Neuron (in vitro differentiated cells): ENCODE data around the gene CLIC3.

Experiments used
- H2AFZ ChIP-seq: one replicate; pipeline ENCODE4 v1.6.1; 2013; ENCODE audit warnings: low read depth, mild to moderate bottlenecking, inconsistent platforms, low read length, moderate library complexity
- H3K27me3 ChIP-seq: one replicate; pipeline ENCODE4 v1.6.1; 2013; ENCODE audit warnings: low read length; ENCODE audit not compliant: insufficient read depth
- H3K36me3 ChIP-seq: one replicate; pipeline ENCODE4 v1.6.1; 2013; ENCODE audit warnings: low read length; ENCODE audit not compliant: insufficient read depth
- H3K4me1 ChIP-seq: one replicate; pipeline ENCODE4 v1.6.1; 2013; ENCODE audit warnings: low read length; ENCODE audit not compliant: insufficient read depth
- H3K4me3 ChIP-seq: 2 replicates; pipeline ENCODE4 v1.5.1; 2013; ENCODE audit warnings: mild to moderate bottlenecking, low read length, moderate library complexity
- H3K9me3 ChIP-seq: one replicate; pipeline ENCODE4 v1.6.1; 2013; ENCODE audit warnings: low read length

CLIC3 gene

DNA sequence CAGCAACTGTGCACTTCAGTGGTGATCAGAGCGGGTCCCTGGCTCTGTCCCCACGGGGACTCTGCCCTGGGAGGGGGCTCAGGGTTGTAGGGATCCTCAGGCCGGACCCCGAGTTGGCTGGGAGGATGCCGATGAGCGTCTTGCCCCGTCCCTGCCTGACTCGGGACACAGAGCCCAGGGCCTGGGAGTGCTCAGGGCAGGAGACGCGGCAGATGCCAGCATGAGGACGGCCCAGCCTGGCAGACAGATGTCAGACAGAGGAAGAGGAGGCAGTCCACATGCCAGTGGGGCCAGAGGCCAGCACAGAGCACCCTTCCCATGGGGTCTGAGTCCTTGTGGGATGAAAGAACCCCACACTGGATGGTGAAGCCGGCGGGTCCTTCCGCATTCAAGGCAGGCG, 33.0 kb downstream of the CLIC3 start:
- no peaks in the 10 kb centered on the region for H3K36me3 ChIP-seq
- H3K4me1 ChIP-seq = peaks cover 17% of the 10 kb centered on the region
- H3K27me3 ChIP-seq = peaks cover 6% of the 10 kb centered on the region
- H3K9me3 ChIP-seq = no peaks in the 10 kb centered on the region
- H3K4me3 ChIP-seq = no peak overlapping the region
- no peak overlapping the region for H2AFZ ChIP-seq

DNA sequence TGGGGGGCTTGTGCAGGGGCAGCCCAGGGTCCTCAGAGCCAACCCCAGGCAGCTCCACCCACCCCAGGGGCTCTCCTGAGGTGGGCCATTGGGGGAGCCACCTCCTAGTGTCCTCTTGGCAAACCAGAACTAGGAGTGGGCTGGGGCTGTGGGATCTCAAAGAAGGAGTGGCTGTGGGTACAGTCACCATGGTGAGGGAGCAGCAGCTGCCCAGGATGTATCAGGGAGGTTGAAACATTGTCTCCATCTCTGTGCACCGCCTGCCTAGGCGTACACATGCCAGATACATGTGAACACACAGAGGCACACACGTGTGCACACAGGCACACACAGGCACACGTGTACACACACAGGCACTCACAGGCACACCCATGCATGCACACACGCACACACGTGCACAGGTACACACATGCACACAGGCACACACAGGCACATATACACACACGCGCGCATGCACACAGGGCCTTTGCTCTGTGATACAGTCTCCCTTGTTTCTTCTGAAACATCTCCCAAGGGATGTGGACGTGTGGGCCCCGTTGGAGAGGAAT, 33.6 kb downstream of the CLIC3 start:
- no peaks in the 10 kb centered on the region for H3K36me3 ChIP-seq
- no peak overlapping the region for H2AFZ ChIP-seq
- no peak overlapping the region for H3K4me3 ChIP-seq
- H3K27me3 ChIP-seq = peaks cover 6% of the 10 kb centered on the region
- H3K9me3 ChIP-seq = no peaks in the 10 kb centered on the region
- peaks cover 17% of the 10 kb centered on the region for H3K4me1 ChIP-seq

DNA sequence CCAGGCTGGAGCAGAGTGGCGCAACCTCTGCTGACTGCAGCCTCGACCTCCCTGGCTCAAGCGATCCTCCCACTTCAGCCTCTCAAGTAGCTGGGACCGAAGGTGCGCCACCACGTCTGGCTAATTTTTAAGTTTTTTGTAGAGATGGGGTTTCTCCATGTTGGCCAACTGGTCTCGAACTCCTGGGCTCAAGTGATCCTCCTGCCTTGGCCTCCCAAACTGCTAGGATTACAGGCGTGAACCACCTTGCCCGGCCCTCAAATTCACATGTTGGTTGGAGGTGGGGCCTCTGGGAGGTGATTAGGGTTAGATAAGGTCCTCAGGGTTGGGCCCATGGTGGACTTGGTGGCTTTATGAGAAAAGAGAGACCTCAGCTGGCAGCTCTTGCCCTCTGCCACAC, 34.2 kb downstream of the CLIC3 start:
- H3K27me3 ChIP-seq = peaks cover 6% of the 10 kb centered on the region
- peaks cover 17% of the 10 kb centered on the region for H3K4me1 ChIP-seq
- no peak overlapping the region for H2AFZ ChIP-seq
- H3K4me3 ChIP-seq = no peak overlapping the region
- H3K9me3 ChIP-seq = no peaks in the 10 kb centered on the region
- no peaks in the 10 kb centered on the region for H3K36me3 ChIP-seq

DNA sequence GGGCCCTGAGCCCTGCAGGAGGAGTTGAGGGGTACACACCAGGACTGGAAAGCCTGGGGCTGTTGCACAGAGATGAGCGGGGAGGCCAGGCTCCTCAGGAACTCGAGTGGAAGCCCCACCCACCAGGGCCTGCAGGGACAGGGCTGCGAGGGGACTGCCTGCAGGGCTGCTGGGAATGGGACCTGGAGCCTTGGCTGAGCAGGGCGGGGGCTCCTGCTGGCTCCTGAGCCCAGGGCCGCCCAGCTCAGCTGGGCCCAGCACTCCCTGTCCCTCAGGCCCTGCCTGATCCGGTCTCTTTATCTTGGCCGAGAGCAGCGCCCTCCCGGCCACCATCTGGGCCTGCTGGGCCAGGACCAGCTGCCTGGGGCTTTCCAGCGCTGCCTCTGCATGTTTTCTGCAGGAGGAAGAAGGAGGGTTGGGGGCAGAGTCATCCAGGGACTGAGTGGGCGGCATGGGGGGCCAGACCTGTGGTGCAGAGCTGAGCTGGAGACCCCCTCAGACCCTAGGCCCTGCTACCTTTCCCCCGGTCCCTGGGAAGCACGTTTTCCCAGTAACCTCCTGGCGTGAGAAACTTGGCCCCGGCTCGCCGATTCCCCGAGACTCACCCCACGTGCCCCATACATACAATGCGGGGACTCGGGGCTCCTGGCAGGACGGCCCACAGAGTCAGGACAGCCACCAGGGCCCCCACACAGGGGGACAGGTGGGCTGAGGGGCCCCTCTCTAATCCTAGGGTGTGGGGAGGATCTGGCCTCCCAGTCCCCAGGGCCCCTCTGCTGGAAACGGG, 34.9 kb downstream of the CLIC3 start:
- Histone ChIP-seq H3K4me1 (peaks cover 17% of the 10 kb centered on the region), H3K36me3 (no peaks in the 10 kb centered on the region), H3K4me3 (no peak overlapping the region), H3K9me3 (no peaks in the 10 kb centered on the region), H2AFZ (no peak overlapping the region), H3K27me3 (peaks cover 6% of the 10 kb centered on the region)

DNA sequence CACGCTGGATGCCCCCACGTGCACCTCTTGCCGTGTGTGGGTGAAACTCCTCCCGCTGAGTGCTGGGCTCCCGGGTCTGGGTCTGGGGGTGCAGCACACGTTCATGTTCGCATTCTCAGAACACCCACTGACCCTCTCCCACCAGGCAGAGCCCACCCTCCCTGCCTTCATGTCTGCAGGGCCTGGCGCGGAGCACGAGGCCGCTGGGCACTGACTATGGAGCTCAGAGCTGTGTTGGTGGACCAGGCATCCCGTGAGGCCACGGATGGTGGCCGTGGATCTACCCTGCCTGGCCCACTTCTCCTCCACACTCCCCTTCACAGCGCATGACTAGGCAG, 35.5 kb downstream of the CLIC3 start:
- Histone ChIP-seq H3K9me3 (no peaks in the 10 kb centered on the region), H3K4me1 (peaks cover 15% of the 10 kb centered on the region), H3K36me3 (no peaks in the 10 kb centered on the region), H3K4me3 (no peak overlapping the region), H2AFZ (no peak overlapping the region), H3K27me3 (peaks cover 6% of the 10 kb centered on the region)

DNA sequence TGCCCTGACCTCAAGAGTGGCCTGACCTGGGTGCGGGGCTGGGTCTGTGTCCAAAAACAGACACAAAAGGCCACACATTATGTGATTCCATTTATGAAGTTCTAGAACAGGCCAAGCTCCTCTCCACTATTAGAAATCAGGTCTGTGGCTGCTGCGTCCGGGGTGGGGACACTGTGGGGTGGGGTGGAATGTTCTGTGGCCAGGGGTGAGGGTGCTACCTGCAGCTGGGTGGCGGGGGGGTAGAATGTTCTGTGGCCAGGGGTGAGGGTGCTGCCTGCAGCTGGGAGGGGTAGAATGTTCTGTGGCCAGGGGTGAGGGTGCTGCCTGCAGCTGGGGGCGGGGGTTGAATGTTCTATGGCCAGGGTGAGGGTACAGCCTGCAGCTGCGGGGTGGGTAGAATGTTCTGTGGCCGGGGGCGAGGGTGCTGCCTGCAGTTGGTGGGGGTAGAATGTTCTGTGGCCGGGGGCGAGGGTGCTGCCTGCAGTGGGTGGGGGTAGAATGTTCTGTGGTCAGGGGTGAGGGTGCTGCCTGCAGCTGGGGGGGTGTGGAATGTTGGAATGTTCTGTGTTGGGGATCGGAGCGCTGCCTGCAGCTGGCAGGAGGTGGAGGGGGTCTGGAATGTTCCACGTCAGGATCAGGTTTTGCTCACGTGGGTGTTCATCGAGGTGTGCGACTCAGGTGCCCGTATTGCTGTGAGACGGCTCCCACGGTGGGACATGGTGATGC, 36.0 kb downstream of the CLIC3 start:
- Histone ChIP-seq H2AFZ (no peak overlapping the region), H3K27me3 (peaks cover 6% of the 10 kb centered on the region), H3K9me3 (no peaks in the 10 kb centered on the region), H3K36me3 (no peaks in the 10 kb centered on the region), H3K4me3 (no peak overlapping the region), H3K4me1 (peaks cover 14% of the 10 kb centered on the region)

DNA sequence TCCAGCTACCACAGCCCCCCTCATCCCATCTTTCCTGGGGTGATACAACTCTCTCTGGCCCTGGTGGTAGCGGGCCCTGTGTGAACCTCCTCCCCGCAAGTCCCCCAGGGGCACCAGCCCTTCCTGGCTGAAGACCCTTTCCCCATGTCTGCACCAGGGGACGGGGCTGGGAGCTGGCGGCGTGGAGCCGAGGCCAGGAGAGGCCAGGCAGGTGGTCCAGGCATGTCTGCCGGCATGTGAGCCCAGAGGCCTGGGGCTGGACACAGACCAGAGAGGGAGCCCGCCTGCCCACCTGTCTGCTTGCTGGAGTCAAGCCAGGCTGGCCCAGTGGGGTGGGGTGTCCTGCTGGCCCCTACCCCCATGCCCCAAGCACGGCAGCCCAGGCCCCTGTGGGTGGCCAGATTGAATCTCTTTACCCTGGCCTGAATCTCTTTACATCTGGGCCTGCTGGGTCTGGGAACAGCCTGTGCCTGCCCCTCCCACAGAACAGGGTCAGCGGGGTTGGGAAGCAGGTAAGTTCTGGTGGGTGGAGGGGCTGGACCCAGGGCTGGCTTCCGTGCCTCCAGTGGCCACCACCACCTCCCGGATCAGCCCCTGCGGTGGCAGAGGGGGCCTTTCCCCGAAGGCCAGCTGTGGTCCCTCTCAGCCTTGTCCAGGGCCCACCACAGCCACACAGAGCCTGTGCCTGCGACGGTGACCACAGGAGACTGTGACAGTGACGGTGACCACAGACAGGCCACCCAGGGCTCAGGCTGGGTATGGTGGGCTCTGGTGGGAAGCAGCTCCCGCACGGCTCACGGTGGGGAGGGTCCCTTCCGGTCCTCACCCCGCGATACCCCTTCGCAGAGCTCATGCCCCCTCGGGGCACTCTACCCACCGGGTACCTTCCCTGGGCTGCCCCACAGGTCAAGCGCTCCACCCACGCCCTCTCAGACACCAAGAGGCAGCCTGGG, 37.2 kb downstream of the CLIC3 start:
- H3K4me3 ChIP-seq = no peak overlapping the region
- no peak overlapping the region for H2AFZ ChIP-seq
- H3K9me3 ChIP-seq = no peaks in the 10 kb centered on the region
- H3K36me3 ChIP-seq = no peaks in the 10 kb centered on the region
- H3K4me1 ChIP-seq = peaks cover 9% of the 10 kb centered on the region
- H3K27me3 ChIP-seq = peaks cover 6% of the 10 kb centered on the region

DNA sequence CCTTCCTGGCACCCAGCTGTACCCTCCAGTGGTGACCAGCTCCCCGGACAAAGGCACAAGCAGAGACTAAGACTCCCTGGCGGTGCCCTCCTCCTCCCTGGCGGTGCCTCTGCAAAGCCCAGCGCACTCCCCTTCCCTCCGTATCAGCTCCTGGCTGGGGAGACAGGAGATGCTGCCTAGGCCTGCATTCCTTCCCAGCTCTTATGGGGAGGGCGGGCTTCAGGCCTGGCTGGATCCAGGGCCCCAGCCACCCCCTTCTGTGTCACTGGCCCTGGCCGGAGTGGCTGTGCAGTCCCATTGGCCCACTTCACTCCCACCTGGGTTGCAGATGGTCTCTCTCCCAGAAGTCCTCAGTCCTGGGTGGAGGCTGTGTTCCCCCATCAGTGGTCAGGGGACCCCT, 37.9 kb downstream of the CLIC3 start:
- H3K9me3 ChIP-seq = no peaks in the 10 kb centered on the region
- H2AFZ ChIP-seq = no peak overlapping the region
- H3K27me3 ChIP-seq = peaks cover 6% of the 10 kb centered on the region
- peaks cover 3% of the 10 kb centered on the region for H3K4me1 ChIP-seq
- no peak overlapping the region for H3K4me3 ChIP-seq
- H3K36me3 ChIP-seq = no peaks in the 10 kb centered on the region

DNA sequence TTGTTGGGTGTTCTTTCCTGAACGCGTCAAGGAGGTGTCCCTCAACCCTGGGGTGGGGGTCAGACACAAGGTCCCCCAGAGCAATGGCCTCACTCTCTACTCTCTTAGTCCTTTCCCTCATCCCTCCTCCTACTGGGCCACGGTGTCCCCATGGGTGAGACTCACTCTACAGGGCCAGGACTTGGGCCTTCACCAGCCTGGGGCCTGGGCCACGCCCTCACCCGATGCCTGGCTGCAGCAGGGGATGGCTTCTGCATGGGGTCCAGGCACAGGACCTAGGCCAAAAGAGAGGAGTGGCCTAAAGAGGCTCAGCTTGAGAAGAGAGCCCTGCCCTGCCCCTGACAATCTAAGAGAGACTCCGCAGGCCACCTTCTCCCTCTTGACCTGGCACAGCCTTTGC, 38.5 kb downstream of the CLIC3 start:
- H3K36me3 ChIP-seq = no peaks in the 10 kb centered on the region
- H3K4me1 ChIP-seq = no peaks in the 10 kb centered on the region

DNA sequence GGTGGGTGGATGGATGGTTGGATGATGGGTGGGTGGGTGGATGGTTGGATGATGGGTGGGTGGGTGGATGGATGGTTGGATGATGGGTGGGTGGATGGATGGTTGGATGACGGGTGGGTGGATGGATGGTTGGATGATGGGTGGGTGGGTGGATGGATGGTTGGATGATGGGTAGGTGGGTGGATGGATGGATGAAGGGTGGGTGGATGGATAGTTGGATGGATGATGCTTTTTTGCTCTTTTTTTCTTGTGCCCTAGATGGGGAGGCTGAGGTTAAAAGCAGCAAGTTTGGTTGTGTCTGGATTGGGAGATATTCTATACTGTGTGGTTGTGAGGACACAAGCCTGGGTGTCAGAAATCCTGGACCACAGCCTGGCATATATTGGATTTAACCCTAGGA, 38.9 kb downstream of the CLIC3 start:
- Histone ChIP-seq H2AFZ (no peak overlapping the region), H3K9me3 (no peaks in the 10 kb centered on the region), H3K4me1 (peaks cover under 1% of the 10 kb centered on the region), H3K4me3 (no peak overlapping the region), H3K27me3 (no peaks in the 10 kb centered on the region), H3K36me3 (no peaks in the 10 kb centered on the region)

More for the DNA sequence above, 38.5 kb downstream of the CLIC3 start:
- Histone ChIP-seq H2AFZ (no peak overlapping the region), H3K27me3 (peaks cover under 1% of the 10 kb centered on the region), H3K4me3 (no peak overlapping the region), H3K9me3 (no peaks in the 10 kb centered on the region)

DNA sequence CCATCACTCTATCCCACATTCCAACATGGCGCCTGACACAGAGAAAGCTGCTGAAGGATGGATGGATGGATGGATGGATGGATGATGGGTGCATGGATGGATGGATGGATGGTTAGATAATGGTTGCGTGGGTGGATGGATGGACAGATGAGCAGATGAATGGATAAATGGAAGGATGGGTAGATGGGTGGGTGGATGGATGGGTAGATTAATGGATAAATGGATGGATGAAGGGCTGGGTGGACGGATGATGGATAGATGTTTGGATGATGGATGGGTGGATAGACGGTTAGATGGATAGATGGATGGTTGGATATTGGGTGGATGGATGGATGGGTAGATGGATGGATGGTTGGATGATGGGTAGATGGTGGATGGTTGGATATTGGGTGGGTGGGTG, 39.8 kb downstream of the CLIC3 start:
- H3K4me1 ChIP-seq = peaks cover 3% of the 10 kb centered on the region
- H3K27me3 ChIP-seq = no peaks in the 10 kb centered on the region
- H3K9me3 ChIP-seq = no peaks in the 10 kb centered on the region
- H3K36me3 ChIP-seq = no peaks in the 10 kb centered on the region
- H3K4me3 ChIP-seq = no peak overlapping the region
- H2AFZ ChIP-seq = no peak overlapping the region

DNA sequence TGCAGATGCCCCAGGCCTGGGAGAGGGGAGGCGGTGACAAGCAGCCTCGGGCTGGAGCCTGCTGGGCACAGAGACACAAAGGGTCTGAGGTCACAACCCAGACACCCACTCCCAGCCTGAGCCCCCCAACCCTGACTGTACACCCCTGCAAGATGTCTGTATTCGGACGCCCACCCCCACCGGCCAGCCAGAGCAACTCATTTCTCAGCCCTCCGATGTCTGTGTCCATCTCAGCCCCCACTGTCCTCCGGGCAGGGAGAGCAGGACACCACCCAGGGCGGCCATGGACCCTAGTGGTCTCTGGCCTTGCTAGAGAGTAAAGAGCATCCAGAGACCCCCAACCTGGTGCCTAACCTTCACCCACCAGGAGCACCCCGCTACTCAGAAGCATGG, 40.4 kb downstream of the CLIC3 start:
- Histone ChIP-seq H3K9me3 (no peaks in the 10 kb centered on the region), H3K27me3 (no peaks in the 10 kb centered on the region), H3K4me1 (peaks cover 3% of the 10 kb centered on the region), H3K4me3 (no peak overlapping the region), H2AFZ (no peak overlapping the region), H3K36me3 (no peaks in the 10 kb centered on the region)
